Measurements from ENCODE around the gene REEP2. TPM values are rescaled to one million over a fixed set of nuclear protein-coding genes. Genes with fewer than 3 reads are reported as not detected.

Gene REEP2
- total RNA-seq, 1 donor from 2014 or later, result 7.6 TPM

DNA sequence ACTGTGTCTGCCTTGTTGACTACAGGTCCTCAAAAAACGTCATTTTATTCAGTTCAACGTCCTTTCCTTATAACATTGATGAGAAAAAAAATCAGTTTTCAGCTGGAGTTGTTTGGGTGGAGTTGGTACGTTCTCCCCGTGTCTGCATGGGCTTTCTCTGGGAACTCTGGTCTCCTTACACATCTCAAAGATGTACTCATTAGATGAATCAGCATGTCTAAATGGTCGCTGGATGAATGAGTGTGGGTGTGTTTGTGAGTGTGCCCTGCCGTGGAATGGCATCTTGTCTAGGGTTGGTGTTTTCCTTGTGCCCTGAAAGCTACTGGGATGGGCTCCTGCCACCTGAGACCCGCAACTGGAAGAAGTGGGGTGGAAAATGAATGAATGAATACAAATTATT is 56.5 kb downstream of the REEP2 start:
- no peak for DNase-seq (ENCODE audit: extremely low read depth, low read depth, low spot score)

Other genes with a start within 250 kb of the REEP2 start
- 24.3 and 24.9 TPM in 2 replicates for gene CDC23, start 225.7 kb upstream of the REEP2 start, total RNA-seq
- not detected in 2 replicates for gene GFRA3, start 164.4 kb upstream of the REEP2 start, total RNA-seq
- 0.97 and 2.9 TPM in 2 replicates for gene CDC25C, start 107.3 kb upstream of the REEP2 start, total RNA-seq
- 26.4 and 30.7 TPM in 2 replicates for gene FAM53C, start 100.8 kb upstream of the REEP2 start, total RNA-seq
- gene KDM3B, start 86.4 kb upstream of the REEP2 start, total RNA-seq, result 41.2 and 44.0 TPM in 2 replicates
- gene EGR1, start 26.4 kb downstream of the REEP2 start, total RNA-seq, result 1.3 and 6.5 TPM in 2 replicates
- gene ETF1, start 104.2 kb downstream of the REEP2 start, total RNA-seq, result 77.2 and 81.9 TPM in 2 replicates
- 197 and 203 TPM in 2 replicates for gene HSPA9, start 136.3 kb downstream of the REEP2 start, total RNA-seq

All from glomerular endothelial cell (primary cell).